Immature natural killer cell (primary cell): Measurements from ENCODE around the gene OSBPL5. TPM values are rescaled to one million over a fixed set of nuclear protein-coding genes. Genes with fewer than 3 reads are reported as not detected.

Experiments
- DNase-seq, 3 donors: peaks; one replicate each; pipeline ENCODE4 v3.0.0; 2022; ENCODE audit warnings: mixed read lengths in 1 of 3
- H3K27ac Mint-ChIP-seq, 6 donors: one replicate each; pipeline ENCODE4 v1.8.0; 2020; ENCODE audit warnings: mixed read lengths in 6 of 6, mild to moderate bottlenecking in 5 of 6, inconsistent platforms in 4 of 6, moderate library complexity in 3 of 6
- H3K27me3 Mint-ChIP-seq, 3 donors: one replicate each; pipeline ENCODE4 v1.8.0; 2020 to 2021; ENCODE audit warnings: low read depth in 3 of 3, mild to moderate bottlenecking in 3 of 3, mixed read lengths in 3 of 3, moderate library complexity in 3 of 3, inconsistent platforms in 1 of 3
- H3K36me3 Mint-ChIP-seq, 3 donors: one replicate each; pipeline ENCODE4 v1.8.0; 2020; ENCODE audit warnings: mixed read lengths in 3 of 3, inconsistent platforms in 2 of 3, mild to moderate bottlenecking in 2 of 3
- H3K4me1 Mint-ChIP-seq, 2 donors: one replicate each; pipeline ENCODE4 v1.8.0; 2020; ENCODE audit warnings: inconsistent platforms in 2 of 2, mild to moderate bottlenecking in 2 of 2, mixed read lengths in 2 of 2, moderate library complexity in 1 of 2
- H3K4me3 Mint-ChIP-seq, 5 donors: one replicate each; pipeline ENCODE4 v1.8.0; 2020; ENCODE audit warnings: mild to moderate bottlenecking in 5 of 5, mixed read lengths in 5 of 5, inconsistent platforms in 3 of 5, moderate library complexity in 3 of 5
- H3K9me3 Mint-ChIP-seq, 6 donors: one replicate each; pipeline ENCODE4 v1.8.0; 2020; ENCODE audit warnings: mild to moderate bottlenecking in 6 of 6, mixed read lengths in 6 of 6, inconsistent platforms in 4 of 6, moderate library complexity in 3 of 6
- polyA plus RNA-seq, 3 donors: library from polyadenylated mRNA; unstranded; fragments of 300-500 nt; fragmentation: Illumina TruSeq; gene quantifications; one replicate each; pipeline ENCODE4 v1.2.3, GENCODE V29; 2021

Gene OSBPL5
- polyA plus RNA-seq, 3 donors from 2014 or later = 32.8 to 98.9 (median 33.3) TPM

DNA sequence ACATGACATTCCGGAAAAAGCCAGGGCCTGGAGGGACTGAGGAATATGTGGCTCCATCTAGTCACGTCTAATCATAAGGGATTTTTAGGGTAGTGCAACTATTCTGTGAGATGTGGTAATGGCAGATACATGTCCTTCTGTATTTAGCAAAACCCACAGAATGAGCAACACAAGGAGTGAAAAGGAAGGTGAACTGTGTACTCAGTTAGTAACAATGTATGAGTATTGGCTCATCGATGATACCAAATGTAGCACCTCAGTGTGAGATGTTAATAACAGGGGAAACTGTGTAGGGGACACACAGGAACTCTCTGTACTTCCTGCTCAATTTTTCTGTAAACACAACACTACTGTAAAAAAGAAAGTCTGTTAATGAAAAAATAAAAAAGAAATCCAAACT, 65.9 kb downstream of the OSBPL5 start:
- Mint-ChIP-seq H3K9me3 (no peaks in the 10 kb centered on the region), H3K27me3 (peaks cover 8 to 34% (median 32%) of the 10 kb centered on the region in 3 donors), H3K27ac (peak overlapping the region; percentile 85 to 100 (median 92)), H3K4me1 (peaks cover 54 to 75% of the 10 kb centered on the region in 2 donors), H3K36me3 (peaks cover 27 to 42% (median 28%) of the 10 kb centered on the region in 3 donors), H3K4me3 (peak overlapping the region; percentile 73 to 90 (median 85))
- peak; percentile 47 to 72 (median 63) for DNase-seq

DNA sequence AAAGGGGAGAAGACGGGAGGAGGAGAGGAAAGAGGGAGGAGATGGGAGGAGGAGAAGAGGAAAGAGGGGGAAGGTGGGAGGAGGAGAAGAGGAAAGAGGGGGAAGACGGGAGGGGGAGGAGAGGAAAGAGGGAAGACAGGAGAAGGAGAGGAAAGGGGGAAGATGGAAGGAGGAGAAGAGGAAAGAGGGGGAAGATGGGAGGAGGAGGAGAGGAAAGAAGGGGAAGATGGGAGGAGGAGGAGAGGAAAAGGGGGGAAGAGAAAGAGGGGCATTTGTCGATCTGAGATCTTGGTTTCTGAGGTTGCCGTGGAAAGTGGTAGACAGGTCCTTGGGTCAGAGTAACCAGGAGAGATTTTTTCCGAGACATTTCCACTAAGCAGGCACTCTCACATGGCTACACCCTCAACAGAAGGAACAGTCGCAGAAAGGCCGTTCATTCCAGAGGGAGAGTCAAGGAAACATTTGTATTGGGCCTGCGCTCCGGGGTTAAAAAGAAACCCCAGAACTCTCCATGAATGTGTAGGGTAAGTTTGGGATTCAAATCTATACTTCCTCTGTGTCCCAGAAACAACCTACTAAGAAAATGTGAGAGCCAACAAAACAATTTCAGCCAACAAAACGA, 68.1 kb downstream of the OSBPL5 start:
- Mint-ChIP-seq H3K27me3 (peaks cover 7 to 34% (median 31%) of the 10 kb centered on the region in 3 donors), H3K4me1 (peaks cover 50 to 69% of the 10 kb centered on the region in 2 donors), H3K9me3 (no peaks in the 10 kb centered on the region), H3K36me3 (peaks cover 27 to 39% (median 28%) of the 10 kb centered on the region in 3 donors), H3K27ac (peak overlapping the region; percentile 85 to 93 (median 87)), H3K4me3 (peak overlapping the region in 4 of 5 donors; percentile 31 to 82 (median 61))
- DNase-seq = no peak

- H3K27ac Mint-ChIP-seq = peak overlapping the region in 5 of 6 donors; percentile 59 to 87 (median 71)
- DNase-seq = no peak
- peaks cover 45 to 58% of the 10 kb centered on the region in 2 donors for H3K4me1 Mint-ChIP-seq
- H3K27me3 Mint-ChIP-seq = peaks cover 7 to 30% (median 29%) of the 10 kb centered on the region in 3 donors
- no peaks in the 10 kb centered on the region for H3K9me3 Mint-ChIP-seq
- H3K36me3 Mint-ChIP-seq = peaks cover 27 to 42% (median 28%) of the 10 kb centered on the region in 3 donors
- H3K4me3 Mint-ChIP-seq = no peak overlapping the region
Observed at GRCh38 chr11:3095712-3096361, 69.3 kb downstream of the OSBPL5 start.

DNA sequence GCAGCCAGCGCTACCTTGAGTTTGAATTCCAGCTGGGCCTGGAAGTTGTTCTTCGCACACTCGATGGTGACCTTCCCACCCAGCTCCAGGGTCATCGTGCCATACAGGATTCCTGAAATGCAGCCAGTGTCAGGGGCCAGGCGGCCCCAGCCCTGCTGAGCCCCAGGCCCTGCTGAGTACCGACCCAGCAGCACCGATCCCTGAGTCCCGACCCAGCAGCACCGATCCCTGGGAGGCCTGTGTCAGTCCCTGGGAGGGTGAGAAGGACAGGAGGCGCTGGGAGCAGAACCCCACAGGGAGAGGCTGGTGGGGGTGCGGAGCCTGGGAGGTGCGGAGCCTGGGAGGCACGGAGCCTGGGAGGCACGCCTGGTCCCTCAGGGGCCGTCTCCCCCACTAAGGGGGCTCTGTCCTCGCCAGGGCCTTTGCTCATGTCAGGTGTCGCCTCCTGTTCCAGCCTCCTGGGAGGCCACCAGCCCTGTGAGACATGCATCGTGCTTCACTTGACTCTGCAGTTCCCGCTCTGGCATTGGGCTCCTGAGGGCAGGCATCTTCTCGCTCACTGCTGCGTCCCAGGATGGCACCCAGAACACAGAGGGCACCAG, 70.8 kb downstream of the OSBPL5 start:
- DNase-seq = no peak
- Mint-ChIP-seq H3K4me1 (peaks cover 30 to 43% of the 10 kb centered on the region in 2 donors), H3K4me3 (no peak overlapping the region), H3K36me3 (peaks cover 21 to 39% (median 25%) of the 10 kb centered on the region in 3 donors), H3K27ac (peak overlapping the region in 3 of 6 donors; percentile 36 to 53 (median 41)), H3K9me3 (no peaks in the 10 kb centered on the region), H3K27me3 (peaks cover 7 to 20% (median 15%) of the 10 kb centered on the region in 3 donors)

DNA sequence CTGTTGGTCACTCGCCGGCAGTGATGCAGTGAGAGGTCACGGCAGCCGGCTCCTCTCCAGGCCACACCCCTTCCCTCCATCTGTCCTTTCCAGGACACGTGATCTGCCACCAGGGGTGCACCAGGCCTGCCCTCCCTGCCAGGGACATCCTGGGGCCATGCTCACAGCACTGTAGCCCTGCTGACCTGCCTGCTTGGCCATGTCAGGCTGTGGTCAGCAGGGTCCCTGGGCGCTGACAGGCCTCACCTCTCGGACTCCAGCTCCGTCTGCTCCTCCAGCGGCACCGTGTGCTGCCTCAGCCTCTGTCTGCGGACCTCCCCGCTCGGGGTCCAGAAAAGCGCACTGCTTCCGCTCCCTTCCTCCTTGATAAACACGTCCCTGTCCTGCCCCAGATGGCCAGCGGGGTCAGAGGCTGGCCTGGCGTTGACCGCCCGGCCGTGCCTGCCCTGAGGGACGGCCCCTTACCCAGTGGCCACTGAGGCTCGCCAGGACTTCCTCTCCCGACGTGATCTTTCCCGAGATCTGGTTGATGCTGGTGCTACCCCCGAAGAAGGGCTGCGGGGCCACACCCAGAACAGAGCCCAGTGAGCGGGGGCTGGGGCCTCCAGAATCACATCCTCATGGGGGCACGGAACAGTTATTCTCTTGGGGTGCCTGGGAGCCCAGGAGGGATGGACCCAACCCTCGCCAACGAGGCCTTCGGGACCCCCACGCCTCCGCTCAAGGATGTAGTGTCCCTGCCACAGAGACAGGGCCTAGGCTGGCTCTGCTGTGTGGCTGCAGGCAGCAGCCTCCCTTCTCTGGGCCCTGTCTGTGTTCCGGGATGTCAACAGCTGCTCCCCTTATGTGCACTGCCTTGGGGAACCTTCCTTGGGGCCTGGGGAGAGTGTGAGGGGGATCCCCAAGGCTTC, 71.6 kb downstream of the OSBPL5 start:
- no peak overlapping the region for H3K4me3 Mint-ChIP-seq
- no peak overlapping the region for H3K27ac Mint-ChIP-seq
- peaks cover 15 to 33% (median 21%) of the 10 kb centered on the region in 3 donors for H3K36me3 Mint-ChIP-seq
- H3K9me3 Mint-ChIP-seq = no peaks in the 10 kb centered on the region
- DNase-seq = no peak
- H3K4me1 Mint-ChIP-seq = peaks cover 22 to 36% of the 10 kb centered on the region in 2 donors
- peaks cover 5 to 18% (median 9%) of the 10 kb centered on the region in 3 donors for H3K27me3 Mint-ChIP-seq

DNA sequence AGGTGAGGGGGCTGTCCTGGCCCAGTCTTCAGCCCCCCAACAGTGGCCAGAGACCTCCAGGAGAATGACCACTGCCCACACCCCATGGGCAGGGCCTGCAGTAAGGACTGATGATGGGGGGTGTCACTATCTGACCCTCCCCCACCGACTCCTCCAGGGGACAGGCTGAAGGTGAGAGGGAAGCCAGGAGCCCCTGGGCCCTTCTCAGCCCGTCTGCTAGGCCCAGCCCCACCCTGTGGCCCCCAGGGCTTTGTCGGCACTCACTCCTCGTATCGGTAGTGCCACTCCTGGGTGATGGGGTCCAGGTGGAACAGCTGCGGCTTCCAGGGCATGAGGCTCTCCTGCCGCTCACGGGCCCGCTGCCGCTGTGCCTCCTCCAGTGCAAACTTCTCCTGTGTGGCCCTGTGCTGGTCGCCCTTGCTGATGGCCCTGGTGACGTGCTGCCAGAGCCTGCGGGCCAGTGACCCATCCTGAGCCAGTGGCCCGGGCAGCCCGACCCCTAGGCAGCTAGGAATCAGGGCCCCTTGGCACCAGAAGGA, 72.4 kb downstream of the OSBPL5 start:
- Mint-ChIP-seq H3K27me3 (peaks cover 3 to 22% (median 6%) of the 10 kb centered on the region in 3 donors), H3K36me3 (peaks cover 12 to 28% (median 20%) of the 10 kb centered on the region in 3 donors), H3K27ac (no peak overlapping the region), H3K4me1 (peaks cover 16 to 28% of the 10 kb centered on the region in 2 donors), H3K9me3 (no peaks in the 10 kb centered on the region), H3K4me3 (no peak overlapping the region)
- DNase-seq = no peak

- H3K36me3 Mint-ChIP-seq = peaks cover 10 to 22% (median 15%) of the 10 kb centered on the region in 3 donors
- H3K4me1 Mint-ChIP-seq = peaks cover 10 to 22% of the 10 kb centered on the region in 2 donors
- peaks cover 3 to 26% (median 4%) of the 10 kb centered on the region in 3 donors for H3K27me3 Mint-ChIP-seq
- peak overlapping the region in 1 of 5 donors; percentile 21 for H3K4me3 Mint-ChIP-seq
- H3K27ac Mint-ChIP-seq = peak overlapping the region in 5 of 6 donors; percentile 43 to 73 (median 65)
- H3K9me3 Mint-ChIP-seq = no peaks in the 10 kb centered on the region
- DNase-seq = peak; percentile 57 to 67 (median 65)
Observed at GRCh38 chr11:3091846-3092602, 73.1 kb downstream of the OSBPL5 start.

GRCh38 chr11:3091081-3091845, 73.8 kb downstream of the OSBPL5 start:
- Mint-ChIP-seq H3K4me1 (peaks cover 7 to 15% of the 10 kb centered on the region in 2 donors), H3K27ac (peak overlapping the region in 2 of 6 donors; percentile 39 to 46), H3K36me3 (peaks cover 7 to 18% (median 15%) of the 10 kb centered on the region in 3 donors), H3K9me3 (no peaks in the 10 kb centered on the region), H3K27me3 (peaks cover 3 to 29% (median 5%) of the 10 kb centered on the region in 3 donors), H3K4me3 (no peak overlapping the region)
- DNase-seq = no peak

DNA sequence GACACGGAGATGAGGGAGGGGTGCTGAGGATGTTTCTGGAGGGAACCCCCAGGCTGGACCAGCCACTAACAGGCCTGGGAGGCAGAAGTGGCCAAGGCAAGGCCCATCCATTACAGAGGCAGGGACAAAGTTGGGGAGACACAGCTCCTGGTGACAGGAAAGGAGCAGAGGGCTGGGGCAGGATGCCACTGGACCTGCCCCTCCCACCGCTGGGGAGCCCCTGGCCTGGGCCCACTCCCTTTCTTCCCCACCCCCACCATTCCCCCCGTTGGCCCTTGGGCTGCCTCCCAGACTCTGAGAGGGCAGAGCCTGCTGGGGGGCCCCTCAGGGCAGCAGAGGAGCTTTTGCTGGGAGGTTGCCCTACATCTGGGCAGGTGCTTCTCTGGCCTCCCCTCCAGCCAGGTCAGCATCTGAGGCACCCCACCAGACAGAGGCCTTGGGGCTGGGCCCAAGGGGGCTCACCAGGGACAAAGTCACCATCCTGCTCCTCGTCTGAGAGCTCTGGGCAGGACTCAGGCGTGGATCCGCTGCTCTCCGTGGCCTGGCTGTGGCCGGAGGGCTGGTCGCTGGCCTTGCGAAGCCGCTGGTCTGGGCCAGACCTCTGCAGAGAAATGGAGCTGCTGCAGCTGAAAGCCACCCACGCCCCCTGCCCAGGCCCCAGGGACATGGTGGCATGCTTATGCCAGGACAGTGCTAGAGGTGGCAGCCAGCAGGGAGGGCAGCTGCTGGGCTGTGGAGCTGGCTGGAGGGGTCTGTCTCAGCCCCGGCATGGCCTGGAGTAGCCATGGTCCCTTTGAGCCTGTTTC, 74.8 kb downstream of the OSBPL5 start:
- Mint-ChIP-seq H3K4me1 (peaks cover 5 to 8% of the 10 kb centered on the region in 2 donors), H3K36me3 (peaks cover 6 to 9% (median 7%) of the 10 kb centered on the region in 3 donors), H3K4me3 (no peak overlapping the region), H3K27me3 (peaks cover 5 to 37% (median 12%) of the 10 kb centered on the region in 3 donors), H3K27ac (peak overlapping the region in 2 of 6 donors; percentile 39 to 58), H3K9me3 (no peaks in the 10 kb centered on the region)
- no peak for DNase-seq

DNA sequence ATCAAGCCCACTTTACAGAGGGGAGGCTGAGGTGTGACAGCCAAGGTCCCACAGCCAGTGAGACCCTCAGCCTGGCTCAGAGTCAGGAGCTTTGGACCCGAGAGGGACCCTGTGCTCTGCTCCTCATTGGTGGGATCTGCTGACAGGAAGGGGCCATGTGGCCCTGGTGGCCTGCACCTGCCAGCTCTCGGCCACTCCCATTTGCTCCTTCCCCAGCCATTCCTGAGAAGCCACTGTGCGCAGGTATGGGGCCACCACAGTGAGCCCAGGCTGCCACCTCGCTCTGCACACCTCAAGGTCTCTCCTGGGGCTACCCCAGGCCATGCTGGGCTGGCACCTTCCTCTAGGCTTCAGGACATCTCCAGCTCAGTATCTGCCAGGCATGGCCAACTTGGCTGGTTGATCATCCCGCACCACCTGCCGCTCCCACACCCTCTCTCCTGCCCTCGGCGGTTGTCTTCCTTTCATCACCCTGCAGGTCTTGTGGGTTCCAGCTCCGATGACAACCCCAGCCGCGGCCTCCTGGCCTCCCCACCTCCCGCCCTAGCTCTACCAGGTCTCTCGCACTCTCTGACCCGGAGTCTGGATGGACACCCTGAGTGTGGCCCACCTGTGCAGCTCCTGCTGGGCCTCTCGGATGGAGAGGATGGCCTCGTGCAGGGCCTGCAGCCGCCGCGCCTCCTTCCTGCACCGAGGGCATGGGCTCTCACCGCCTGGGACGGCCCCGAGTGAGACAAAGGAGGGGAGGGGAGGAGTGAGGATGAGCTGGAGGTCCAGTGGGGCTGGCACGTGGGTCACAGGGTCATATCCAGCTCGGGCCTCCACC, 75.7 kb downstream of the OSBPL5 start:
- no peaks in the 10 kb centered on the region for H3K9me3 Mint-ChIP-seq
- H3K4me3 Mint-ChIP-seq = no peak overlapping the region
- peaks cover 5 to 34% (median 15%) of the 10 kb centered on the region in 3 donors for H3K27me3 Mint-ChIP-seq
- peaks cover 3 to 4% (median 4%) of the 10 kb centered on the region in 3 donors for H3K36me3 Mint-ChIP-seq
- DNase-seq = no peak
- H3K27ac Mint-ChIP-seq = peak overlapping the region in 1 of 6 donors; percentile 58
- peaks cover 0 to 4% of the 10 kb centered on the region in 2 donors for H3K4me1 Mint-ChIP-seq
